Transverse colon (tissue), 4 donors: ENCODE results near the gene ZC3H8. TPM values are rescaled to one million over a fixed set of nuclear protein-coding genes. Genes with fewer than 3 reads are reported as not detected.

ENCODE experiments used
- DNase-seq: peaks from one replicate; pipeline ENCODE4 v3.0.0-alpha.2; 2019
- H3K27ac ChIP-seq, 4 donors: fragments of 200-600 bp; sonication (generic); 2 replicates each; pipeline ENCODE4 v1.5.1; 2016 to 2018; ENCODE audit warnings: inconsistent platforms in 4 of 4
- H3K27me3 ChIP-seq: fragments of 200-600 bp; sonication (generic); 2 replicates; pipeline ENCODE4 v1.5.1; 2017; ENCODE audit warnings: inconsistent platforms
- H3K36me3 ChIP-seq, 4 donors: fragments of 200-600 bp; sonication (generic); 2 replicates each; pipeline ENCODE4 v1.5.1; 2017 to 2019; ENCODE audit warnings: inconsistent platforms in 4 of 4
- H3K4me1 ChIP-seq, 4 donors: fragments of 200-600 bp; sonication (generic); 2 replicates each; pipeline ENCODE4 v1.5.1; 2017 to 2020; ENCODE audit warnings: inconsistent platforms in 4 of 4
- H3K4me3 ChIP-seq, 4 donors: fragments of 200-600 bp; sonication (generic); 1 replicate in 1 of 4; 2 replicates in 3 of 4; pipeline versions ENCODE4 v1.5.1 to v1.6.1; 2017 to 2019; ENCODE audit warnings: inconsistent platforms in 4 of 4
- H3K9me3 ChIP-seq, 2 donors: fragments of 200-600 bp; sonication (generic); 2 replicates each; pipeline ENCODE4 v1.5.1; 2017 to 2019; ENCODE audit warnings: inconsistent platforms in 2 of 2
- EP300 ChIP-seq: sonication (generic); formaldehyde crosslinking; IDR thresholded peaks from one replicate; pipeline ENCODE4 v1.6.1; 2017; ENCODE audit warnings: antibody characterized with exemption, low read depth
- POLR2A ChIP-seq: fragments of 450-650 bp; IDR thresholded peaks from one replicate; pipeline ENCODE4 v1.6.1; 2016; ENCODE audit warnings: antibody characterized with exemption, mild to moderate bottlenecking, moderate library complexity
- POLR2AphosphoS5 ChIP-seq, 3 donors: sonication (generic); formaldehyde crosslinking; IDR thresholded peaks; one replicate each; pipeline ENCODE4 v1.6.1; 2016; ENCODE audit warnings: antibody characterized with exemption in 3 of 3
- WGBS, 2 donors: methylation state at CpG; one replicate each; pipeline ENCODE4 v1.1.5; 2018; ENCODE audit warnings: low coverage in 1 of 2; 5-methylcytosine and 5-hydroxymethylcytosine counted together
- in situ Hi-C, 4 donors: fragments of 200-750 bp; cut with MboI; loops; one replicate each; pipeline versions ENCODE4 v1.15.0 to v1.15.1; 2017; ENCODE audit warnings: low sequenced_read_pairs in 3 of 4, low pct_ligation_motif_present in 1 of 4, low pct_unique_long_range_greater_than_20kb in 1 of 4
- intact Hi-C: fragments of 100-400 bp; cut with DNase I; formaldehyde crosslinking; loops from one replicate; pipeline ENCODE4 v1.15.1; 2023; ENCODE audit warnings: low total_unique reads
- total RNA-seq, 4 donors: library from RNA; depleted of rRNA; stranded (reverse); fragments of >200 nt; gene quantifications; one replicate each; pipeline ENCODE4 v1.1.0, GENCODE V29; 2016
- TF ChIP-seq, protein P1 (sequence below), 5 experiments: fragments of 200-600 bp in 3 of 5; fragments of 450-650 bp in 2 of 5; sonication (generic) in 3 of 5; IDR thresholded peaks; 1 replicate in 2 of 5; 2 replicates in 3 of 5; pipeline ENCODE4 v1.5.1; 2016 to 2017; ENCODE audit warnings: antibody characterized with exemption in 5 of 5, inconsistent platforms in 3 of 5, mild to moderate bottlenecking in 2 of 5, moderate library complexity in 1 of 5

Gene ZC3H8
- total RNA-seq, 4 donors from 2014 or later, result 1.6 to 83.2 (median 12.1) TPM

DNA sequence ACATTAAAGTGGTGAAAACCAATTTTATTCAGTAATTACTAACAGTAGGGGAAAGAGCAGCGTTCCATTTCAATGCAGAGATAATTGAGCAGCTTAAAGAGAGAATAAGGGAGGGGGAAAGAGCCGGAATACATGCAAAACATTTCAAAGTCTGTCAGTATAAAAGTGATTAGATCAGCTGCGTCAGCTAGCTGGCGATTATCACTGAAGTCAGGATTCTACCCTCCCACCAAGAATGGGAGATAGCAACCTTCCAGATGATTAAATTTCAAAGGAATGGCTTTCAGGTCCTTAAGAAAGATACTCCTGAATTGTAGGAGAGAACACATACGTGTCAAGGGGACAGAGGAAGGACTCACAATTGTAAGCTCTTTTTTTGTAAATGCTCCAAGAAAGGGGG lies 17.8 kb upstream of the ZC3H8 start:
- intact Hi-C loops, result loop anchor here (10.0 kb wide), 1 partner anchor 218 kb away; the partner anchor contains the start of gene TMEM87B
- in situ Hi-C loops, result loop anchor here in 2 of 4 donors (25.0 kb wide), 2 partner anchors 165 to 315 kb away; partner anchors contain the start of genes CHCHD5 (in 1 of the 2) and RGPD8 (in 1 of the 2)
- TF ChIP-seq EP300, result no peak
- TF ChIP-seq POLR2AphosphoS5 (IDR thresholded peaks at IDR 0.05), result no peak
- no peak for TF ChIP-seq POLR2A
- TF ChIP-seq, protein P1, sequence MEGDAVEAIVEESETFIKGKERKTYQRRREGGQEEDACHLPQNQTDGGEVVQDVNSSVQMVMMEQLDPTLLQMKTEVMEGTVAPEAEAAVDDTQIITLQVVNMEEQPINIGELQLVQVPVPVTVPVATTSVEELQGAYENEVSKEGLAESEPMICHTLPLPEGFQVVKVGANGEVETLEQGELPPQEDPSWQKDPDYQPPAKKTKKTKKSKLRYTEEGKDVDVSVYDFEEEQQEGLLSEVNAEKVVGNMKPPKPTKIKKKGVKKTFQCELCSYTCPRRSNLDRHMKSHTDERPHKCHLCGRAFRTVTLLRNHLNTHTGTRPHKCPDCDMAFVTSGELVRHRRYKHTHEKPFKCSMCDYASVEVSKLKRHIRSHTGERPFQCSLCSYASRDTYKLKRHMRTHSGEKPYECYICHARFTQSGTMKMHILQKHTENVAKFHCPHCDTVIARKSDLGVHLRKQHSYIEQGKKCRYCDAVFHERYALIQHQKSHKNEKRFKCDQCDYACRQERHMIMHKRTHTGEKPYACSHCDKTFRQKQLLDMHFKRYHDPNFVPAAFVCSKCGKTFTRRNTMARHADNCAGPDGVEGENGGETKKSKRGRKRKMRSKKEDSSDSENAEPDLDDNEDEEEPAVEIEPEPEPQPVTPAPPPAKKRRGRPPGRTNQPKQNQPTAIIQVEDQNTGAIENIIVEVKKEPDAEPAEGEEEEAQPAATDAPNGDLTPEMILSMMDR (IDR thresholded peaks at IDR 0.05), result no peak
- no peak for DNase-seq
- no peaks in the 10 kb centered on the region for H3K27me3 ChIP-seq
- H3K27ac ChIP-seq, result no peak overlapping the region
- H3K36me3 ChIP-seq, result no peaks in the 10 kb centered on the region
- no peaks in the 10 kb centered on the region for H3K9me3 ChIP-seq
- H3K4me3 ChIP-seq, result no peak overlapping the region
- 81 to 89% methylated on average over 5 of the region's 5 CpGs for WGBS, 2 donors
- peaks cover 3 to 13% (median 9%) of the 10 kb centered on the region in 4 donors for H3K4me1 ChIP-seq

DNA sequence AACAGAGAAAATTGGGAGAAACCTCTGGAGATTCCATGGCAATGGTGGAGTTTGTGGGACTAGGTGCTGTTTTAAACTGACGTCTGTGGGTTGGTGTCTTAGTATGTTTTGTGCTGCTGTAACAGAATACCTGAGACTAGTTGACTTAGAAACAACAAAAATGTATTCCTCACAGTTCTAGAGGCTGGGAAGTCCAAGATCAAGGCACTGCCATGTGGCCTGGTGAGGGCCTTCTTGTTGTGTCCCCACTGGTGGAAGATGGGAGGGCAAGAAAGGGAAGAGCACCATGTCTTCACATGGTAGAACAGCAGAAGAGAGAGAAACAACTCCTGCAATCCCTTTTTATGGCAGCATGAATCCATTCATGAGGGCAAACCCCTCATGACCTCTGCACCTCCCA lies 13.7 kb upstream of the ZC3H8 start:
- 92 to 100% methylated on average over 1 of the region's 1 CpG for WGBS, 2 donors

DNA sequence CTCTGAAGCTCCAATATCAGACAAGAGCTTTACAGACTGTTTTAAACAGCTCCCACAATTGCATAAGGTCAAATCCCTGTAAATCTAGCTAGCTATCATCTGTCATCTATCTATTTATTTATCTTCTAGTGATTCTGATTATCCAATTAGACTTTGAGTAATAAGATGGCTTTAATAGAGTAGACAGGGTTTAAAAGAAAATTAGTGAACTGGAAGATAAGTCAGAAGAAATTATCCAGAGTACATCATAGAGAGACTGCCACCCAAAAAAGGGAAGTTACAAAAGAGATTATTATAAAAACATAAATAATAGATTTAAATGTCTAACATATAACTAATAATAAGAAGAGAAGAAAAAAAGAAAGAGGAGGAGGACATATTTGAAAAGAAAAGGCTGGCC lies 8.0 kb upstream of the ZC3H8 start:
- Histone ChIP-seq H3K4me1 (peaks cover 0 to 5% (median 0%) of the 10 kb centered on the region in 4 donors), H3K36me3 (no peaks in the 10 kb centered on the region), H3K9me3 (no peaks in the 10 kb centered on the region), H3K4me3 (no peak overlapping the region), H3K27me3 (no peaks in the 10 kb centered on the region), H3K27ac (no peak overlapping the region)
- no peak for TF ChIP-seq POLR2A
- TF ChIP-seq, protein P1 (IDR thresholded peaks at IDR 0.05), result no peak
- TF ChIP-seq EP300, result no peak
- TF ChIP-seq POLR2AphosphoS5 (IDR thresholded peaks at IDR 0.05), result no peak
- intact Hi-C loops, result no loop called here
- DNase-seq, result no peak
- in situ Hi-C loops, result loop anchor here in 2 of 4 donors (25.0 kb wide), 2 partner anchors 174 to 324 kb away; partner anchors contain the start of genes CHCHD5 (in 1 of the 2) and RGPD8 (in 1 of the 2)

More for the DNA sequence above, 13.7 kb upstream of the ZC3H8 start:
- H3K4me3 ChIP-seq, result no peak overlapping the region
- no peaks in the 10 kb centered on the region for H3K27me3 ChIP-seq
- no peak for TF ChIP-seq POLR2AphosphoS5 (IDR thresholded peaks at IDR 0.05)
- H3K9me3 ChIP-seq, result no peaks in the 10 kb centered on the region
- H3K4me1 ChIP-seq, result no peaks in the 10 kb centered on the region
- no peaks in the 10 kb centered on the region for H3K36me3 ChIP-seq
- in situ Hi-C loops, result loop anchor here in 2 of 4 donors (25.0 kb wide), 2 partner anchors 169 to 319 kb away; partner anchors contain the start of genes CHCHD5 (in 1 of the 2) and RGPD8 (in 1 of the 2)
- DNase-seq, result no peak
- H3K27ac ChIP-seq, result no peak overlapping the region
- intact Hi-C loops, result no loop called here

DNA sequence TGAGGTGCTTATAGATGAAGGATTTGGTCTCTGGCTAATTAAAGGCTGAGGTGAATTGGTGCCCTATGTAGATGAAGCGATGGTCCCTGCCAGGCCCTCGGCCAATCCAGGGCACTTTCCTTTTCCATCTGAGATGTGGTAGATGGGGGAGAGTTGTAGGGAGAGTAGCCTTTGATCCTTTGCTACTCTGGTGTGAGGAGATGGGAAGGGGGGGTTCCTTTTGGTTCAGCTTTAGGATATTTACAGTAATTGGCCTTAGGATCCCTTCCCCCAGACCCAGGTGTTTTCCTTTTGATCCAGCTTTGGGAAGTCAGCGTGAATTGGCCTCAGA lies 5.4 kb upstream of the ZC3H8 start:
- 95 to 100% methylated on average over 2 to 3 of the region's 3 CpGs for WGBS, 2 donors
- H3K4me3 ChIP-seq, result no peak overlapping the region
- DNase-seq, result no peak
- in situ Hi-C loops, result loop anchor here in 2 of 4 donors (25.0 kb wide), 2 partner anchors 177 to 327 kb away; partner anchors contain the start of genes CHCHD5 (in 1 of the 2) and RGPD8 (in 1 of the 2)
- TF ChIP-seq POLR2A, result no peak
- no peaks in the 10 kb centered on the region for H3K9me3 ChIP-seq
- intact Hi-C loops, result no loop called here
- H3K36me3 ChIP-seq, result no peaks in the 10 kb centered on the region
- peaks cover 0 to 9% (median 3%) of the 10 kb centered on the region in 4 donors for H3K4me1 ChIP-seq
- H3K27ac ChIP-seq, result no peak overlapping the region
- no peaks in the 10 kb centered on the region for H3K27me3 ChIP-seq

DNA sequence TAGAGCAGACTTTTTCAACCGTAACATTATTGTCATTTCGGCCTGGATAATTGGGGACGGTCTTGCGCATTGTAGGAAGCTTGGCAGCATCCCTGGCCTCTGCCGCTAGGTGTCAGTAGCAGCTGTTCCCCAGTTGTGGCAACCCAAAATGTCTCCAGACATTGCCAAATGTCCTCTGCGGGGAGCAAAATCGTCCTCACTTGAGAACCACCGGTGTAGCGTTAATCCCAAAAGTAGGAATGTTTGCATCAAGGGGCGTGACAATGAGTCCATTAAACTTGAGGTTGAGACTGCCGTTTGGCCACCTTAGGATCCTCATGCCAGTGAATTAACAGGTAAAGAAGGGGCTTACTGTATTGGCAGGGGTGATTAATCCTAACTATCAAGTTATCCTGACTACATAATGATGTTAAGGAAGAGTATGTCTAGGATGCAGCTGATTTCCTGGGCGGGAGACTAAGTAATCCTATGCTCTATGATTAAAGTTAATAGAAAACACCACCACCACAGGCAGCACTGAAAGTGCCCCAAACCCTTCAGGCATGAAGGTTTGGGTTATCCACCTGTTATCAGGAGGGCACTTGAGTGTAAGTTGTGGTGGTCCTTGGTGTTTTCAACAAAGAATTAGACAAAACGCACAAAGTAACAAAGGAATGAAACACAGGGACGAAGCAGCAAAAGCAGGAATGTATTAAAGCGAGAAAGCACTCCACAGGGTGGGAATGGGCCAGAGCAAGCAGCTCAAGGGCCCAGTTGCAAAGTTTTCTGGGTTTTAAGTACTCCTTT lies 4.9 kb upstream of the ZC3H8 start:
- H3K9me3 ChIP-seq, result no peaks in the 10 kb centered on the region
- no peak overlapping the region for H3K4me3 ChIP-seq
- TF ChIP-seq, protein P1 (IDR thresholded peaks at IDR 0.05), result peak; percentile 84 to 95 (median 91)
- no peak for TF ChIP-seq EP300
- TF ChIP-seq POLR2A, result no peak
- TF ChIP-seq POLR2AphosphoS5 (IDR thresholded peaks at IDR 0.05), result peak in 1 of 3 donors; percentile 17
- H3K4me1 ChIP-seq, result peaks cover 0 to 11% (median 4%) of the 10 kb centered on the region in 4 donors
- H3K36me3 ChIP-seq, result no peaks in the 10 kb centered on the region
- H3K27me3 ChIP-seq, result no peaks in the 10 kb centered on the region
- no peak overlapping the region for H3K27ac ChIP-seq
- peak; percentile 87 for DNase-seq
- intact Hi-C loops, result loop anchor here (5.0 kb wide), 1 partner anchor 173 kb away; the partner anchor contains the start of gene RGPD8
- in situ Hi-C loops, result loop anchor here in 2 of 4 donors (25.0 kb wide), 2 partner anchors 178 to 328 kb away; partner anchors contain the start of genes CHCHD5 (in 1 of the 2) and RGPD8 (in 1 of the 2)
- 20 to 100% methylated on average over 2 to 15 of the region's 15 CpGs for WGBS, 2 donors
